Peyer's patch (tissue), 4 donors: ENCODE measurements around the gene NRXN3.

Source experiments
- POLR2A ChIP-seq, 2 donors: fragments of 450-650 bp; IDR thresholded peaks; one replicate each; pipeline ENCODE4 v1.5.1; 2017; ENCODE audit warnings: antibody characterized with exemption in 2 of 2, mild to moderate bottlenecking in 2 of 2, moderate library complexity in 2 of 2
- TF ChIP-seq, protein P1 (sequence below), 6 experiments: fragments of 450-650 bp in 4 of 6; fragments of 200-600 bp in 2 of 6; sonication (generic) in 1 of 6; IDR thresholded peaks; one replicate each; pipeline ENCODE4 v1.5.1; 2017 to 2019; ENCODE audit warnings: antibody characterized with exemption in 6 of 6, mild to moderate bottlenecking in 3 of 6, moderate library complexity in 1 of 6

DNA sequence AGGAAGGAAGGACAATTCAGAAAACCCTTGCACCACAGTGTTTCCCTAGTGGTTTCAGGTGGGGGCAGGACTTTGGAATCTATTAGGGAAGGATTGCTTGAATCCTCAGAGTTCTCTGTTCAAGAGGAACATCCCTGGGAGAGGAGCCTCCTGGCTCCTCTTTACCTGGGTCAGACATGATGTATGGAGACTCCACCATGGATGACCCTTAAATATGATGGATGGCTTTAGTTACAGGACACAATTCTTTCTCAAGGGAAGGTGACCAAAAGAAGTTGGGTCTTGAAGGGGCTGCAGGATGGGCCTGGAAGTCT lies 396.6 kb downstream of the NRXN3 start:
- no peak for TF ChIP-seq POLR2A (IDR thresholded peaks at IDR 0.05)
- TF ChIP-seq, protein P1, sequence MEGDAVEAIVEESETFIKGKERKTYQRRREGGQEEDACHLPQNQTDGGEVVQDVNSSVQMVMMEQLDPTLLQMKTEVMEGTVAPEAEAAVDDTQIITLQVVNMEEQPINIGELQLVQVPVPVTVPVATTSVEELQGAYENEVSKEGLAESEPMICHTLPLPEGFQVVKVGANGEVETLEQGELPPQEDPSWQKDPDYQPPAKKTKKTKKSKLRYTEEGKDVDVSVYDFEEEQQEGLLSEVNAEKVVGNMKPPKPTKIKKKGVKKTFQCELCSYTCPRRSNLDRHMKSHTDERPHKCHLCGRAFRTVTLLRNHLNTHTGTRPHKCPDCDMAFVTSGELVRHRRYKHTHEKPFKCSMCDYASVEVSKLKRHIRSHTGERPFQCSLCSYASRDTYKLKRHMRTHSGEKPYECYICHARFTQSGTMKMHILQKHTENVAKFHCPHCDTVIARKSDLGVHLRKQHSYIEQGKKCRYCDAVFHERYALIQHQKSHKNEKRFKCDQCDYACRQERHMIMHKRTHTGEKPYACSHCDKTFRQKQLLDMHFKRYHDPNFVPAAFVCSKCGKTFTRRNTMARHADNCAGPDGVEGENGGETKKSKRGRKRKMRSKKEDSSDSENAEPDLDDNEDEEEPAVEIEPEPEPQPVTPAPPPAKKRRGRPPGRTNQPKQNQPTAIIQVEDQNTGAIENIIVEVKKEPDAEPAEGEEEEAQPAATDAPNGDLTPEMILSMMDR (IDR thresholded peaks at IDR 0.05), result no peak
